NT2/D1 (cell line): ENCODE data around the gene TMEM94.
"Not testable (repeated sequence)": the region's sequence is repeated elsewhere in the genome, so short reads cannot be mapped to it uniquely, and the experiment has no call there.

Experiments used
- DNase-seq: peaks from one replicate; pipeline ENCODE4 v3.0.0-alpha.2; 2011; ENCODE audit warnings: low read depth, low spot score
- H3K27me3 ChIP-seq: 2 replicates; pipeline ENCODE4 v1.6.0; 2011; ENCODE audit warnings: mild to moderate bottlenecking; ENCODE audit not compliant: insufficient read length, insufficient read depth
- H3K36me3 ChIP-seq: 2 replicates; pipeline ENCODE4 v1.6.1; 2011; ENCODE audit warnings: mild to moderate bottlenecking, low read length, mixed read lengths; ENCODE audit not compliant: insufficient read depth, insufficient read length
- H3K4me1 ChIP-seq: 2 replicates; pipeline ENCODE4 v1.5.1; 2011; ENCODE audit not compliant: insufficient read depth, insufficient read length
- H3K4me3 ChIP-seq: 2 replicates; pipeline ENCODE4 v1.5.1; 2011; ENCODE audit warnings: low read depth; ENCODE audit not compliant: insufficient read length
- H3K9ac ChIP-seq: 2 replicates; pipeline ENCODE4 v1.6.0; 2011; ENCODE audit warnings: low read depth; ENCODE audit not compliant: insufficient read length
- H3K9me3 ChIP-seq: 2 replicates; pipeline ENCODE4 v1.5.1; 2011; ENCODE audit warnings: mild to moderate bottlenecking, low read length; ENCODE audit not compliant: insufficient read depth
- SUZ12 ChIP-seq: IDR thresholded peaks from 2 replicates; pipeline ENCODE4 v1.6.1; 2011; ENCODE audit not compliant: insufficient read length, insufficient read depth; ENCODE audit errors: extremely low read depth
- YY1 ChIP-seq: IDR thresholded peaks from 2 replicates; pipeline ENCODE4 v1.6.1; 2011; ENCODE audit not compliant: insufficient read length, insufficient read depth
- ZNF274 ChIP-seq: IDR thresholded peaks from 2 replicates; pipeline ENCODE4 v1.6.1; 2011; ENCODE audit warnings: mild to moderate bottlenecking, low read depth, low read length

TMEM94 gene

GRCh38 chr17:75516255-75516618 is 59.8 kb downstream of the TMEM94 start, which contains the start of gene TSEN54:
TSS of gene TSEN54 (plus strand) at chr17:75516528. CDS start at chr17:75516561, 33 bp downstream.
- TF ChIP-seq ZNF274 (no peak), SUZ12 (no peak), YY1 (no peak)
- H3K9me3 ChIP-seq = no peaks in the 10 kb centered on the region
- DNase-seq = peak; percentile 66
- H3K27me3 ChIP-seq = no peaks in the 10 kb centered on the region
- peaks cover 13% of the 10 kb centered on the region for H3K4me1 ChIP-seq
- H3K36me3 ChIP-seq = peaks cover 59% of the 10 kb centered on the region
- H3K9ac ChIP-seq = peak within 1 kb of the TSS; percentile 83
- H3K4me3 ChIP-seq = peak within 1 kb of the TSS; percentile 82

GRCh38 chr17:75516619-75517296 is 60.3 kb downstream of the TMEM94 start:
- Histone ChIP-seq H3K4me1 (peaks cover 13% of the 10 kb centered on the region), H3K27me3 (no peaks in the 10 kb centered on the region), H3K4me3 (peak overlapping the region; percentile 82), H3K36me3 (peaks cover 59% of the 10 kb centered on the region), H3K9ac (peak overlapping the region; percentile 83), H3K9me3 (no peaks in the 10 kb centered on the region)
- TF ChIP-seq SUZ12 = no peak
- TF ChIP-seq ZNF274 = no peak
- no peak for TF ChIP-seq YY1
- DNase-seq = no peak

GRCh38 chr17:75517297-75517865 is 60.9 kb downstream of the TMEM94 start:
- Histone ChIP-seq H3K4me1 (peaks cover 13% of the 10 kb centered on the region), H3K4me3 (peak overlapping the region; percentile 82), H3K9me3 (no peaks in the 10 kb centered on the region), H3K9ac (peak overlapping the region; percentile 83), H3K36me3 (peaks cover 59% of the 10 kb centered on the region), H3K27me3 (no peaks in the 10 kb centered on the region)
- TF ChIP-seq ZNF274 (no peak), YY1 (no peak), SUZ12 (no peak)
- DNase-seq = no peak

GRCh38 chr17:75518201-75518600 is 61.8 kb downstream of the TMEM94 start:
- no peak for TF ChIP-seq SUZ12
- no peak for TF ChIP-seq YY1
- no peak for TF ChIP-seq ZNF274
- H3K9me3 ChIP-seq = no peaks in the 10 kb centered on the region
- H3K9ac ChIP-seq = no peak overlapping the region
- no peak for DNase-seq
- no peaks in the 10 kb centered on the region for H3K27me3 ChIP-seq
- H3K36me3 ChIP-seq = peaks cover 57% of the 10 kb centered on the region
- no peak overlapping the region for H3K4me3 ChIP-seq
- peaks cover 13% of the 10 kb centered on the region for H3K4me1 ChIP-seq

- no peak for DNase-seq
- no peak for TF ChIP-seq SUZ12
- TF ChIP-seq YY1 = no peak
- no peak for TF ChIP-seq ZNF274
- Histone ChIP-seq H3K4me1 (peaks cover 6% of the 10 kb centered on the region), H3K4me3 (no peak overlapping the region), H3K27me3 (no peaks in the 10 kb centered on the region), H3K9ac (no peak overlapping the region), H3K36me3 (peaks cover 59% of the 10 kb centered on the region), H3K9me3 (no peaks in the 10 kb centered on the region)
Measured at GRCh38 chr17:75518983-75519537, 62.6 kb downstream of the TMEM94 start.

GRCh38 chr17:75520413-75520812 is 64.0 kb downstream of the TMEM94 start:
- DNase-seq, H3K27me3 ChIP-seq, H3K4me1 ChIP-seq, H3K9me3 ChIP-seq, H3K4me3 ChIP-seq, H3K9ac ChIP-seq: not testable (repeated sequence)
- peaks cover 63% of the 10 kb centered on the region for H3K36me3 ChIP-seq

- peak overlapping the region; percentile 24 for H3K9ac ChIP-seq
- DNase-seq = no peak
- no peaks in the 10 kb centered on the region for H3K9me3 ChIP-seq
- peaks cover 7% of the 10 kb centered on the region for H3K4me1 ChIP-seq
- H3K4me3 ChIP-seq = no peak overlapping the region
- TF ChIP-seq YY1 (no peak), SUZ12 (no peak)
- H3K36me3 ChIP-seq = peaks cover 63% of the 10 kb centered on the region
- H3K27me3 ChIP-seq = peaks cover 6% of the 10 kb centered on the region
Measured at GRCh38 chr17:75521290-75521689, 64.9 kb downstream of the TMEM94 start.
